SH-SY5Y (cell line): ENCODE data around the gene UCHL3.

Experiments used
- GATA2 ChIP-seq: IDR thresholded peaks from 2 replicates; pipeline ENCODE4 v1.6.1; 2011; ENCODE audit warnings: mild to moderate bottlenecking, low read depth, low read length
- GATA3 ChIP-seq: IDR thresholded peaks from 2 replicates; pipeline ENCODE4 v1.6.1; 2011; ENCODE audit warnings: low read depth, mild to moderate bottlenecking, low read length, moderate library complexity

GRCh38 chr13:75628801-75629200 is 79.2 kb downstream of the UCHL3 start:
- TF ChIP-seq GATA2 (no peak), GATA3 (no peak)
